Vagina (tissue), 2 donors: Measurements from ENCODE around the gene MTCH1. TPM values are rescaled to one million over a fixed set of nuclear protein-coding genes. Genes with fewer than 3 reads are reported as not detected.

Experiments used
- DNase-seq, 2 donors: peaks; one replicate each; pipeline ENCODE4 v3.0.0-alpha.2; 2017; ENCODE audit errors: extremely low spot score in 2 of 2
- H3K27ac ChIP-seq: fragments of 200-600 bp; sonication (generic); one replicate; pipeline ENCODE4 v1.5.1; 2019
- H3K27me3 ChIP-seq: fragments of 200-600 bp; sonication (generic); one replicate; pipeline ENCODE4 v1.5.1; 2019
- H3K36me3 ChIP-seq, 2 donors: fragments of 200-600 bp; sonication (generic); one replicate each; pipeline ENCODE4 v1.5.1; 2017 to 2019
- H3K4me1 ChIP-seq: fragments of 200-600 bp; sonication (generic); one replicate; pipeline ENCODE4 v1.5.1; 2019
- H3K4me3 ChIP-seq, 2 donors: fragments of 200-600 bp; sonication (generic); 1 replicate in 1 of 2; 2 replicates in 1 of 2; pipeline ENCODE4 v1.5.1; 2016 to 2019
- H3K9me3 ChIP-seq: fragments of 200-600 bp; sonication (generic); one replicate; pipeline ENCODE4 v1.5.1; 2019
- CTCF ChIP-seq, 3 experiments: fragments of 450-650 bp in 2 of 3; fragments of 200-600 bp in 1 of 3; sonication (generic) in 1 of 3; IDR thresholded peaks; one replicate each; pipeline ENCODE4 v1.5.1; 2017 to 2019; ENCODE audit warnings: antibody characterized with exemption in 3 of 3, mild to moderate bottlenecking in 2 of 3, moderate library complexity in 2 of 3
- POLR2A ChIP-seq, 2 donors: fragments of 450-650 bp; IDR thresholded peaks; one replicate each; pipeline ENCODE4 v1.6.1; 2017; ENCODE audit warnings: antibody characterized with exemption in 2 of 2, mild to moderate bottlenecking in 2 of 2, moderate library complexity in 2 of 2
- POLR2AphosphoS5 ChIP-seq, 2 donors: sonication (generic); formaldehyde crosslinking; IDR thresholded peaks; one replicate each; pipeline ENCODE4 v1.9.0; 2017; ENCODE audit warnings: antibody characterized with exemption in 2 of 2, mild to moderate bottlenecking in 2 of 2, low read depth in 1 of 2; ENCODE audit not compliant: insufficient read depth in 1 of 2
- intact Hi-C: fragments of 100-400 bp; cut with DNase I; formaldehyde crosslinking; loops from one replicate; pipeline ENCODE4 v1.15.1; 2023
- total RNA-seq: library from RNA; depleted of rRNA; stranded (reverse); fragments of >200 nt; gene quantifications from one replicate; pipeline ENCODE4 v1.2.3, GENCODE V29; 2016

Gene MTCH1
- total RNA-seq, 1 donor from 2014 or later = 233 TPM

- TF ChIP-seq CTCF (IDR thresholded peaks at IDR 0.05) (no peak), POLR2AphosphoS5 (IDR thresholded peaks at IDR 0.05; ENCODE audit: insufficient read depth in 1 of 2, low read depth in 1 of 2) (no peak), POLR2A (IDR thresholded peaks at IDR 0.05) (no peak)
- no peak overlapping the region for H3K27ac ChIP-seq
- H3K4me1 ChIP-seq = peaks cover 13% of the 10 kb centered on the region
- H3K36me3 ChIP-seq = no peaks in the 10 kb centered on the region
- no peaks in the 10 kb centered on the region for H3K9me3 ChIP-seq
- no peak overlapping the region for H3K4me3 ChIP-seq
- DNase-seq = no peak
- no peaks in the 10 kb centered on the region for H3K27me3 ChIP-seq
- intact Hi-C loops = no loop called here
Measured at GRCh38 chr6:37013516-37014491, 27.8 kb upstream of the MTCH1 start.

GRCh38 chr6:37011656-37012378 lies 25.8 kb upstream of the MTCH1 start:
- DNase-seq = no peak
- H3K27ac ChIP-seq = no peak overlapping the region
- no peaks in the 10 kb centered on the region for H3K36me3 ChIP-seq
- no peaks in the 10 kb centered on the region for H3K27me3 ChIP-seq
- no peak overlapping the region for H3K4me3 ChIP-seq
- intact Hi-C loops = no loop called here
- no peaks in the 10 kb centered on the region for H3K9me3 ChIP-seq
- TF ChIP-seq POLR2AphosphoS5 (IDR thresholded peaks at IDR 0.05; ENCODE audit: insufficient read depth in 1 of 2, low read depth in 1 of 2) (no peak), POLR2A (IDR thresholded peaks at IDR 0.05) (no peak), CTCF (IDR thresholded peaks at IDR 0.05) (no peak)
- no peaks in the 10 kb centered on the region for H3K4me1 ChIP-seq

- Histone ChIP-seq H3K9me3 (no peaks in the 10 kb centered on the region), H3K36me3 (no peaks in the 10 kb centered on the region), H3K27me3 (no peaks in the 10 kb centered on the region), H3K4me3 (no peak overlapping the region), H3K4me1 (peaks cover 7% of the 10 kb centered on the region), H3K27ac (no peak overlapping the region)
- DNase-seq = no peak
- intact Hi-C loops = no loop called here
- no peak for TF ChIP-seq POLR2AphosphoS5 (IDR thresholded peaks at IDR 0.05; ENCODE audit: insufficient read depth in 1 of 2, low read depth in 1 of 2)
- no peak for TF ChIP-seq POLR2A (IDR thresholded peaks at IDR 0.05)
- TF ChIP-seq CTCF (IDR thresholded peaks at IDR 0.05) = no peak
Measured at GRCh38 chr6:37010402-37010892, 24.5 kb upstream of the MTCH1 start.

GRCh38 chr6:37008484-37009465 lies 22.8 kb upstream of the MTCH1 start:
- no peak overlapping the region for H3K4me3 ChIP-seq
- H3K9me3 ChIP-seq = no peaks in the 10 kb centered on the region
- no peak for DNase-seq
- H3K27me3 ChIP-seq = no peaks in the 10 kb centered on the region
- H3K36me3 ChIP-seq = no peaks in the 10 kb centered on the region
- H3K27ac ChIP-seq = no peak overlapping the region
- TF ChIP-seq POLR2A (IDR thresholded peaks at IDR 0.05) (no peak), POLR2AphosphoS5 (IDR thresholded peaks at IDR 0.05; ENCODE audit: insufficient read depth in 1 of 2, low read depth in 1 of 2) (no peak), CTCF (IDR thresholded peaks at IDR 0.05) (no peak)
- peaks cover 10% of the 10 kb centered on the region for H3K4me1 ChIP-seq
- intact Hi-C loops = no loop called here
